ENCODE results near the gene LHFPL6. TPM values are rescaled to one million over a fixed set of nuclear protein-coding genes. Genes with fewer than 3 reads are reported as not detected.

LHFPL6 gene
- total and polyA plus RNA-seq, 10 of the 15 experiments (the other 5 are each of a cell fraction or from before 2014, with no cell fraction given), result 0.11 to 4.6 (median 0.41) TPM

DNA sequence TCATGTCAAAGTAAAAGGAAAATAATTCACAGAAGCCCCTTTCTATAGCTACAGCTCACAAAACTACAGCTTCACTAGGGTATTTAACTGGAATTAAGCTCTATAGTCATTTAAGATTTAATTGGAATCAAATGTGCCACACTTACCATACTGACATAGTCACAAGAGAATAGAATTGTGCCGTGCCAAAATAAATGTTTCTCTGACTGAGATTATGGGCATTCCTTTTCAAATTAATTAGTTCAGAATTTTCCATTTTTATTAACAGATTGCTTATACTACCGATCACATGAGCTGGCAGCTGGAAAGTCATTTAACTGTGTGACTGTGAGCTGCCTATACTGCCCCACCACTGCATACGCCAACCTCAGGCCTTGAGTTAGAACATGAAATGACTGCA is 108.4 kb downstream of the LHFPL6 start:
- DNase-seq (ENCODE audit: low read depth, low spot score), result no peak
- POLR2A ChIA-PET, result no interaction called here
- Histone ChIP-seq H3K9ac (ENCODE audit: control insufficient read depth, insufficient read depth, low read length) (no peak overlapping the region), H3K27me3 (replicated peaks in 1 of 2; ENCODE audit: control insufficient read depth in 2 of 2, insufficient read depth in 2 of 2, low read length in 1 of 2) (no peaks in the 10 kb centered on the region; a peak in 1 of 4 replicates), H2AFZ (ENCODE audit: control insufficient read depth, low read depth, low read length) (no peak overlapping the region), H3K9me3 (replicated peaks; ENCODE audit: control insufficient read depth, insufficient read depth, low read length) (no peaks in the 10 kb centered on the region), H4K20me1 (ENCODE audit: control insufficient read depth, insufficient read depth) (no peaks in the 10 kb centered on the region), H3K36me3 (ENCODE audit: control insufficient read depth in 2 of 2, insufficient read depth in 2 of 2, low read length in 1 of 2) (no peaks in the 10 kb centered on the region), H3K4me1 (ENCODE audit: control insufficient read depth, insufficient read depth, low read length) (no peaks in the 10 kb centered on the region), H3K79me2 (ENCODE audit: control insufficient read depth, insufficient read depth, low read length) (no peaks in the 10 kb centered on the region), H3K4me2 (ENCODE audit: control insufficient read depth, insufficient read depth) (no peak overlapping the region), H3K4me3 (no peak overlapping the region), H3K27ac (ENCODE audit: control insufficient read depth, insufficient read depth) (no peak overlapping the region)
- CTCF ChIA-PET, result interaction anchor here (1.0 to 1.7 kb wide), 4 partner anchors 19 to 121 kb away, joined by 3 to 7 read pairs (median 4); no protein-coding TSS in a partner anchor
- in situ Hi-C loops (cut with MboI) (no loop called here), intact Hi-C loops (cut with micrococcal nuclease; ENCODE audit: unreplicated experiment) (no loop called here)
- BruUV-seq (replicated peaks), result no TSS peak
- ATAC-seq, result no peak
- WGBS (ENCODE audit: insufficient coverage, insufficient replicate concordance, low lambda C conversion rate, missing lambda C conversion rate), result 39% methylated on average over 3 of the region's 3 CpGs
- no peak for FAIRE-seq
- SMC1A ChIA-PET (ENCODE audit: uncharacterized antibody, unreplicated experiment), result interaction anchor here (0.6 to 1.2 kb wide), 2 partner anchors 9 to 98 kb away, joined by 3 read pairs; no protein-coding TSS in a partner anchor
- RAD21 ChIA-PET (ENCODE audit: unreplicated experiment), result interaction anchor here (1.3 kb wide), 1 partner anchor 8 kb away, joined by 4 read pairs; no protein-coding TSS in a partner anchor
- TF ChIP-seq TBL1XR1 (IDR thresholded peaks at IDR 0.05; ENCODE audit: low read depth, low read length), result no peak
- no peak for TF ChIP-seq POLR2AphosphoS2 (IDR thresholded peaks at IDR 0.05; ENCODE audit: low read depth, low read length)
- TF ChIP-seq SIX5 (IDR thresholded peaks at IDR 0.05; ENCODE audit: low read depth, low read length, severe bottlenecking), result no peak
- TF ChIP-seq POLR2AphosphoS5 (IDR thresholded peaks at IDR 0.05; ENCODE audit: low read length), result no peak
- TF ChIP-seq, protein P1, sequence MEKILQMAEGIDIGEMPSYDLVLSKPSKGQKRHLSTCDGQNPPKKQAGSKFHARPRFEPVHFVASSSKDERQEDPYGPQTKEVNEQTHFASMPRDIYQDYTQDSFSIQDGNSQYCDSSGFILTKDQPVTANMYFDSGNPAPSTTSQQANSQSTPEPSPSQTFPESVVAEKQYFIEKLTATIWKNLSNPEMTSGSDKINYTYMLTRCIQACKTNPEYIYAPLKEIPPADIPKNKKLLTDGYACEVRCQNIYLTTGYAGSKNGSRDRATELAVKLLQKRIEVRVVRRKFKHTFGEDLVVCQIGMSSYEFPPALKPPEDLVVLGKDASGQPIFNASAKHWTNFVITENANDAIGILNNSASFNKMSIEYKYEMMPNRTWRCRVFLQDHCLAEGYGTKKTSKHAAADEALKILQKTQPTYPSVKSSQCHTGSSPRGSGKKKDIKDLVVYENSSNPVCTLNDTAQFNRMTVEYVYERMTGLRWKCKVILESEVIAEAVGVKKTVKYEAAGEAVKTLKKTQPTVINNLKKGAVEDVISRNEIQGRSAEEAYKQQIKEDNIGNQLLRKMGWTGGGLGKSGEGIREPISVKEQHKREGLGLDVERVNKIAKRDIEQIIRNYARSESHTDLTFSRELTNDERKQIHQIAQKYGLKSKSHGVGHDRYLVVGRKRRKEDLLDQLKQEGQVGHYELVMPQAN (conservative IDR thresholded peaks at IDR 0.05), result no peak
- TF ChIP-seq, protein P2, sequence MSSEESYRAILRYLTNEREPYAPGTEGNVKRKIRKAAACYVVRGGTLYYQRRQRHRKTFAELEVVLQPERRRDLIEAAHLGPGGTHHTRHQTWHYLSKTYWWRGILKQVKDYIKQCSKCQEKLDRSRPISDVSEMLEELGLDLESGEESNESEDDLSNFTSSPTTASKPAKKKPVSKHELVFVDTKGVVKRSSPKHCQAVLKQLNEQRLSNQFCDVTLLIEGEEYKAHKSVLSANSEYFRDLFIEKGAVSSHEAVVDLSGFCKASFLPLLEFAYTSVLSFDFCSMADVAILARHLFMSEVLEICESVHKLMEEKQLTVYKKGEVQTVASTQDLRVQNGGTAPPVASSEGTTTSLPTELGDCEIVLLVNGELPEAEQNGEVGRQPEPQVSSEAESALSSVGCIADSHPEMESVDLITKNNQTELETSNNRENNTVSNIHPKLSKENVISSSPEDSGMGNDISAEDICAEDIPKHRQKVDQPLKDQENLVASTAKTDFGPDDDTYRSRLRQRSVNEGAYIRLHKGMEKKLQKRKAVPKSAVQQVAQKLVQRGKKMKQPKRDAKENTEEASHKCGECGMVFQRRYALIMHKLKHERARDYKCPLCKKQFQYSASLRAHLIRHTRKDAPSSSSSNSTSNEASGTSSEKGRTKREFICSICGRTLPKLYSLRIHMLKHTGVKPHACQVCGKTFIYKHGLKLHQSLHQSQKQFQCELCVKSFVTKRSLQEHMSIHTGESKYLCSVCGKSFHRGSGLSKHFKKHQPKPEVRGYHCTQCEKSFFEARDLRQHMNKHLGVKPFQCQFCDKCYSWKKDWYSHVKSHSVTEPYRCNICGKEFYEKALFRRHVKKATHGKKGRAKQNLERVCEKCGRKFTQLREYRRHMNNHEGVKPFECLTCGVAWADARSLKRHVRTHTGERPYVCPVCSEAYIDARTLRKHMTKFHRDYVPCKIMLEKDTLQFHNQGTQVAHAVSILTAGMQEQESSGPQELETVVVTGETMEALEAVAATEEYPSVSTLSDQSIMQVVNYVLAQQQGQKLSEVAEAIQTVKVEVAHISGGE (CRISPR knock-in tag; IDR thresholded peaks at IDR 0.05), result no peak
- no peak for TF ChIP-seq NFYA (IDR thresholded peaks at IDR 0.05; ENCODE audit: borderline replicate concordance, low read depth, low read length)
- TF ChIP-seq, protein P3, sequence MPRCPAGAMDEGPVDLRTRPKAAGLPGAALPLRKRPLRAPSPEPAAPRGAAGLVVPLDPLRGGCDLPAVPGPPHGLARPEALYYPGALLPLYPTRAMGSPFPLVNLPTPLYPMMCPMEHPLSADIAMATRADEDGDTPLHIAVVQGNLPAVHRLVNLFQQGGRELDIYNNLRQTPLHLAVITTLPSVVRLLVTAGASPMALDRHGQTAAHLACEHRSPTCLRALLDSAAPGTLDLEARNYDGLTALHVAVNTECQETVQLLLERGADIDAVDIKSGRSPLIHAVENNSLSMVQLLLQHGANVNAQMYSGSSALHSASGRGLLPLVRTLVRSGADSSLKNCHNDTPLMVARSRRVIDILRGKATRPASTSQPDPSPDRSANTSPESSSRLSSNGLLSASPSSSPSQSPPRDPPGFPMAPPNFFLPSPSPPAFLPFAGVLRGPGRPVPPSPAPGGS (IDR thresholded peaks at IDR 0.05; ENCODE audit: borderline replicate concordance, insufficient read depth, low read depth, low read length, poor library complexity, severe bottlenecking), result no peak
- no peak for TF ChIP-seq ESRRA (IDR thresholded peaks at IDR 0.05; ENCODE audit: low read length)
- TF ChIP-seq, protein P4, sequence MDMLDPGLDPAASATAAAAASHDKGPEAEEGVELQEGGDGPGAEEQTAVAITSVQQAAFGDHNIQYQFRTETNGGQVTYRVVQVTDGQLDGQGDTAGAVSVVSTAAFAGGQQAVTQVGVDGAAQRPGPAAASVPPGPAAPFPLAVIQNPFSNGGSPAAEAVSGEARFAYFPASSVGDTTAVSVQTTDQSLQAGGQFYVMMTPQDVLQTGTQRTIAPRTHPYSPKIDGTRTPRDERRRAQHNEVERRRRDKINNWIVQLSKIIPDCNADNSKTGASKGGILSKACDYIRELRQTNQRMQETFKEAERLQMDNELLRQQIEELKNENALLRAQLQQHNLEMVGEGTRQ (IDR thresholded peaks at IDR 0.05; ENCODE audit: borderline replicate concordance, low read depth, low read length), result no peak
- TF ChIP-seq MXI1 (IDR thresholded peaks at IDR 0.05; ENCODE audit: low read depth, low read length), result no peak
- TF ChIP-seq FOS (IDR thresholded peaks at IDR 0.05; ENCODE audit: borderline replicate concordance, extremely low read depth, insufficient read length), result no peak
- no peak for TF ChIP-seq GATAD2B (conservative IDR thresholded peaks at IDR 0.05; ENCODE audit: low read depth)
- TF ChIP-seq ZNF24 (IDR thresholded peaks at IDR 0.05), result no peak
- TF ChIP-seq HDAC6 (IDR thresholded peaks at IDR 0.05; ENCODE audit: unreplicated experiment), result no peak
- TF ChIP-seq SIN3A (IDR thresholded peaks at IDR 0.05; ENCODE audit: low read depth, low read length), result no peak
- no peak for TF ChIP-seq NBN (IDR thresholded peaks at IDR 0.05)
